Activated CD8-positive, alpha-beta memory T cell treated with anti-CD3 and anti-CD28 coated beads for 4 hours (primary cell): ENCODE measurements around the gene NASP.
"Not testable (repeated sequence)": the region's sequence is repeated elsewhere in the genome, so short reads cannot be mapped to it uniquely, and the experiment has no call there.

ENCODE experiments used
- DNase-seq, 2 donors: peaks; one replicate each; pipeline ENCODE4 v3.0.0-alpha.2; 2020; ENCODE audit warnings: low read depth in 2 of 2

The NASP gene

GRCh38 chr1:45569962-45570581 is 13.8 kb upstream of the NASP start:
- DNase-seq: peak; percentile 50 to 56

- no peak for DNase-seq
Measured at GRCh38 chr1:45570631-45571030, 13.2 kb upstream of the NASP start.

- DNase-seq: no peak
Measured at GRCh38 chr1:45573231-45573804, 10.5 kb upstream of the NASP start.

- DNase-seq: no peak
Measured at GRCh38 chr1:45574105-45574626, 9.7 kb upstream of the NASP start.

- DNase-seq: peak; percentile 86 to 92
Measured at GRCh38 chr1:45583264-45583665, 576 bp upstream of the NASP start.

GRCh38 chr1:45584351-45585109 is 689 bp downstream of the NASP start:
- peak; percentile 70 for DNase-seq

- DNase-seq: no peak
Measured at GRCh38 chr1:45585110-45585426, 1.2 kb downstream of the NASP start.

- no peak for DNase-seq
Measured at GRCh38 chr1:45585496-45586075, 1.7 kb downstream of the NASP start.

- no peak for DNase-seq
Measured at GRCh38 chr1:45586769-45587168, 2.9 kb downstream of the NASP start.

- no peak for DNase-seq
Measured at GRCh38 chr1:45589861-45590260, 6.0 kb downstream of the NASP start.

GRCh38 chr1:45594412-45594811 is 10.6 kb downstream of the NASP start:
- no peak for DNase-seq

- not testable (repeated sequence) for DNase-seq
Measured at GRCh38 chr1:45596765-45597164, 12.9 kb downstream of the NASP start.

- DNase-seq: no peak
Measured at GRCh38 chr1:45604239-45604638, 20.4 kb downstream of the NASP start.

- DNase-seq: no peak
Measured at GRCh38 chr1:45607404-45608074, 23.7 kb downstream of the NASP start.

GRCh38 chr1:45608175-45609156 is 24.6 kb downstream of the NASP start:
- no peak for DNase-seq

- no peak for DNase-seq
Measured at GRCh38 chr1:45610589-45611226, 26.9 kb downstream of the NASP start.

- DNase-seq: no peak
Measured at GRCh38 chr1:45612941-45613579, 29.2 kb downstream of the NASP start.

- DNase-seq: no peak
Measured at GRCh38 chr1:45615885-45616284, 32.0 kb downstream of the NASP start.

GRCh38 chr1:45617618-45618017 is 33.8 kb downstream of the NASP start:
- no peak for DNase-seq
